Globus pallidus (tissue), 1 donor: ENCODE measurements around the gene ADGRL3.

Experiments
- DNase-seq: peaks from one replicate; pipeline ENCODE4 v3.0.0-alpha.2; 2015; ENCODE audit warnings: low spot score

Gene ADGRL3

GRCh38 chr4:62117886-62118285, 917.8 kb downstream of the ADGRL3 start:
- DNase-seq = no peak

- no peak for DNase-seq
Observed at GRCh38 chr4:62118558-62118957, 918.4 kb downstream of the ADGRL3 start.

- DNase-seq = no peak
Observed at GRCh38 chr4:62119195-62119594, 919.1 kb downstream of the ADGRL3 start.

- DNase-seq = no peak
Observed at GRCh38 chr4:62126064-62126732, 926.1 kb downstream of the ADGRL3 start.
